Measurements from ENCODE around the gene TRIM44. TPM values are rescaled to one million over a fixed set of nuclear protein-coding genes. Genes with fewer than 3 reads are reported as not detected.
"Not testable (repeated sequence)": the region's sequence is repeated elsewhere in the genome, so short reads cannot be mapped to it uniquely, and the experiment has no call there.

Gene TRIM44
- total and polyA plus RNA-seq, 5 donors, result 8.7 to 54.2 (median 41.2) TPM

- DNase-seq (no peak), ATAC-seq (no peak)
- 53% methylated on average over 1 of the region's 1 CpG for WGBS
- Histone ChIP-seq H3K27ac (ENCODE audit: low read length) (no peak overlapping the region), H3K4me1 (ENCODE audit: control insufficient read depth, insufficient read depth, low read length) (no peaks in the 10 kb centered on the region), H3K9me3 (ENCODE audit: control insufficient read depth, low read length) (no peaks in the 10 kb centered on the region), H3K27me3 (ENCODE audit: control insufficient read depth, insufficient read depth) (peaks cover 10% of the 10 kb centered on the region), H3K4me3 (ENCODE audit: low read length) (no peak overlapping the region)
- intact Hi-C loops (cut with DNase I), result no loop called here
These were observed 30.3 kb upstream of the TRIM44 start for GRCh38 chr11:35632301-35632700.

DNA sequence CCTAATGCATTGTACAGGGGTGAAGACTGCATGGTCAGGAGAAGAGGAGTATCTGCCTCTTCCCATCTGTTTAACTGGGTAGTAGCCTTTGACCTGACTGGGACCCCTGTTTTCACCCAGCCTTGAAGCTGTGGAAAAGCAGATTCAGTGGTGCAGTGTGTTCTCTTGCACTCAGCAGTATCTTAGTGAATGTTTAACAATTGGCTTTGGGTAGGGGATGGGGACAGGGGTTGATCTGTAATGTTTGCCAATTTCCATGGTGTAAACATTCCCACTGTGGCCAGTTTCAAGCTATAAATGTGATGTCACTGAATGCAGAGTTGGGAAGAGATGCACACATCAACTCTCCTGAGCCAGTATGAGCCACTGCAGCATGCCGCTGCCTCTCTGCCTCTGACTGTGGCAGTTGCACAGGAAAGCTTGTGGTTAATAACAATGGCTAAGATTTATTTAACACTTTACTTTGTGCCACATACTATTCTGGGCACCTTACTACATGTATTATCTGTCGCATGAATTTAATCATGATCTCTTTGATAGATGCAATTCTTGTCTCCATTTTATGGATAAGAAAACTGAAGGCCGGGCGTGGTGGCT lies 28.6 kb upstream of the TRIM44 start:
- no peak overlapping the region for H3K27ac ChIP-seq (ENCODE audit: low read length)
- intact Hi-C loops (cut with DNase I), result no loop called here
- H3K9me3 ChIP-seq (ENCODE audit: control insufficient read depth, low read length), result no peaks in the 10 kb centered on the region
- H3K4me1 ChIP-seq (ENCODE audit: control insufficient read depth, insufficient read depth, low read length), result no peaks in the 10 kb centered on the region
- WGBS, result 70% methylated on average over 4 of the region's 4 CpGs
- no peak for ATAC-seq
- H3K27me3 ChIP-seq (ENCODE audit: control insufficient read depth, insufficient read depth), result peaks cover 10% of the 10 kb centered on the region
- DNase-seq, result no peak
- H3K4me3 ChIP-seq (ENCODE audit: low read length), result no peak overlapping the region

GRCh38 chr11:35635933-35636332 lies 26.6 kb upstream of the TRIM44 start:
- Histone ChIP-seq H3K27ac (ENCODE audit: low read length) (no peak overlapping the region), H3K9me3 (ENCODE audit: control insufficient read depth, low read length) (no peaks in the 10 kb centered on the region), H3K27me3 (ENCODE audit: control insufficient read depth, insufficient read depth) (peaks cover 3% of the 10 kb centered on the region), H3K4me1 (ENCODE audit: control insufficient read depth, insufficient read depth, low read length) (no peaks in the 10 kb centered on the region), H3K4me3 (ENCODE audit: low read length) (no peak overlapping the region)
- WGBS, result 79% methylated on average over 6 of the region's 6 CpGs
- intact Hi-C loops (cut with DNase I), result no loop called here
- ATAC-seq (no peak), DNase-seq (no peak)

DNA sequence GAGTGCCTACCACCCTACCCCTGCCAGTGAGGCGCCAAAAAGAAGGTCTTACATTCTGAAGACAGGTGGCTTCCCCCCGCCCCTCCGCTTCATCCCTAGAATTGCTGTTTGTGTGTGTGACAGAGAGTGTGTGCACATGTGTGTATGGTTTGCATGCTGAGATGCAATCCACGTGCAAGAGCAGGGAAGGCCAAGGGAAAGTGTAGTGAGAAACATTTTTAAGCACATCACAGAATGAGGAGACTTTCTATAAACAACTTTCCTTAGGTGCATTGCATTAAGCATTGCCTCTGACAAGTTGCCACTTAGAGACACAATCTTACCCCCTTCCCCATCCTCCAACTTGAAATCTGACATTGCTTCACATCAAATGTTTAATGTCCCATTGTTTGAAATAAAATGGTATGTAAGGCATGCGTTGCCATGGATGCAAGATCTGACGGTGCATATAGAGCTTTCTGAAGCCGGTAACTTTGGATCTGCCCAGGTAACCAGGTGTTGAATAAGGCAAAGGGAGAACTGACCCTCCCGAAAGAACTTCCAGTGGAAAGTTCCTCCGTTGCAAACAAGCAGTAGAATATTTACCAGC lies 22.9 kb upstream of the TRIM44 start:
- H3K27me3 ChIP-seq (ENCODE audit: control insufficient read depth, insufficient read depth), result no peaks in the 10 kb centered on the region
- no peak for DNase-seq
- H3K4me1 ChIP-seq (ENCODE audit: control insufficient read depth, insufficient read depth, low read length), result no peaks in the 10 kb centered on the region
- H3K4me3 ChIP-seq (ENCODE audit: low read length), result no peak overlapping the region
- ATAC-seq, result no peak
- no peak overlapping the region for H3K27ac ChIP-seq (ENCODE audit: low read length)
- 84% methylated on average over 9 of the region's 9 CpGs for WGBS
- no peaks in the 10 kb centered on the region for H3K9me3 ChIP-seq (ENCODE audit: control insufficient read depth, low read length)
- intact Hi-C loops (cut with DNase I), result no loop called here

DNA sequence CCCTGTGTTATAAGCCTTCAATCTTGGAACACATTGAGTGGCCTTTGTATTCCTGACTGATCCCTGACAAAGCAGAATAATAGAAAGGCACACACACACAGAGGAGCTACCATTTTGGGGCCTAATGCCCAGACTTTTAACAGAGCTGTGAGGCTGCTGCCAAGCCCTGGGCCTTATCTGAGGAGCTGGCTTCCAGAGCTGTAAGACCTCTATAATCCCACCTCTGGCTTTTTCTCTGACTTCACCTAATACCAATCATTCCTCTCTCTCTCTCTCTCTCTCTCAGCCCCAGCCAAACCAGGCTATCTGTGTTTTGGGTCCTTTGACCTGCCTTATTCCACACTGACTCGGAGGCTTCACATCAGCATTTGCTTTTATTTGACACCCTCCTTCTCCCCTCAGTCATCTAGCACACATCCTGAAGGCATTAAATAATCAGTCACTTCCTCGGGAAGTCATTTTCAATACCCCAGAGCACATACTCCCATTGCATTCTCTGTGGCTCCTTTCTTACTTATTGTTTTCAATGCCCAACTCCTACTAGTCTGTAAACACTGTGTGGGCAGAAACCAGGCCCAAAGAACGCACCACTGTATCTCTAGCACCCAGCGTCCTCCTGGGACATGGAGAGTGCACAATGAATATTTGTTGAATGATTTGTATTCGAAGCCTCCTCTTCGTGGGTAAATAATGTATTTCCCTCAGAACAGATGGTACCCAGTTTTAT lies 21.2 kb upstream of the TRIM44 start:
- H3K27ac ChIP-seq (ENCODE audit: low read length), result no peak overlapping the region
- no peak for DNase-seq

GRCh38 chr11:35641964-35642363 lies 20.6 kb upstream of the TRIM44 start:
- no peak overlapping the region for H3K4me3 ChIP-seq (ENCODE audit: low read length)
- whole genome bisulfite sequencing, result 83% methylated on average over 3 of the region's 3 CpGs
- DNase-seq (no peak), ATAC-seq (no peak)
- H3K9me3 ChIP-seq (ENCODE audit: control insufficient read depth, low read length), result no peaks in the 10 kb centered on the region
- H3K27ac ChIP-seq (ENCODE audit: low read length), result no peak overlapping the region
- intact Hi-C loops (cut with DNase I), result no loop called here
- no peaks in the 10 kb centered on the region for H3K4me1 ChIP-seq (ENCODE audit: control insufficient read depth, insufficient read depth, low read length)
- no peaks in the 10 kb centered on the region for H3K27me3 ChIP-seq (ENCODE audit: control insufficient read depth, insufficient read depth)

More for the DNA sequence above, 21.2 kb upstream of the TRIM44 start:
- no peak overlapping the region for H3K4me3 ChIP-seq (ENCODE audit: low read length)
- no peaks in the 10 kb centered on the region for H3K4me1 ChIP-seq (ENCODE audit: control insufficient read depth, insufficient read depth, low read length)
- no peaks in the 10 kb centered on the region for H3K27me3 ChIP-seq (ENCODE audit: control insufficient read depth, insufficient read depth)
- no peaks in the 10 kb centered on the region for H3K9me3 ChIP-seq (ENCODE audit: control insufficient read depth, low read length)
- intact Hi-C loops (cut with DNase I), result no loop called here
- 60% methylated on average over 6 of the region's 6 CpGs for WGBS
- peak in 1 of 2 donors; percentile 25 for ATAC-seq

GRCh38 chr11:35647421-35648093 lies 15.0 kb upstream of the TRIM44 start:
- H3K27me3 ChIP-seq (ENCODE audit: control insufficient read depth, insufficient read depth), result no peaks in the 10 kb centered on the region
- no peaks in the 10 kb centered on the region for H3K4me1 ChIP-seq (ENCODE audit: control insufficient read depth, insufficient read depth, low read length)
- intact Hi-C loops (cut with DNase I), result no loop called here
- no peak overlapping the region for H3K27ac ChIP-seq (ENCODE audit: low read length)
- 73% methylated on average over 8 of the region's 8 CpGs for WGBS
- no peaks in the 10 kb centered on the region for H3K9me3 ChIP-seq (ENCODE audit: control insufficient read depth, low read length)
- H3K4me3 ChIP-seq (ENCODE audit: low read length), result no peak overlapping the region
- no peak for ATAC-seq
- no peak for DNase-seq

DNA sequence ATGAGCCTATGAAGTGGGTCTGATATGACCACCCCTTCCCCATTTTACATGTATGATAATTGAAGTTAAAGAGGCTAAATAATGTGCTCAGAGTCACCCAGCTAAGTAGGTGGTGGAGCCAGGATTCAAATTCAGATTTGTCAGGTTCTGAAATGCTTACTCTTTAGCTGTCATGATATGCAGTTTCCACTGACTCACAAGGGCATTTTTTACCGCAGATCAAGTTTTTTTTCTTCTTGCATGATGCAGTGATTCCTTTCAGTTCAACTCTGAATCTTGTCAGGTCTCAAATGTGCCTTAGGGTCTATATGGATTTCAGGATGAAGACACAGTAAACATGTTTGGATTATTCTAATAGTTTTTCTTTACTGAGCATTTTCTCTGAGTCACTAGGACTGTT lies 12.6 kb upstream of the TRIM44 start:
- H3K27me3 ChIP-seq (ENCODE audit: control insufficient read depth, insufficient read depth), result no peaks in the 10 kb centered on the region
- ATAC-seq, result no peak
- no peak overlapping the region for H3K27ac ChIP-seq (ENCODE audit: low read length)
- intact Hi-C loops (cut with DNase I), result no loop called here
- no peaks in the 10 kb centered on the region for H3K4me1 ChIP-seq (ENCODE audit: control insufficient read depth, insufficient read depth, low read length)
- no peak for DNase-seq
- WGBS, result 52% methylated on average over 1 of the region's 1 CpG
- H3K4me3 ChIP-seq (ENCODE audit: low read length), result no peak overlapping the region
- no peaks in the 10 kb centered on the region for H3K9me3 ChIP-seq (ENCODE audit: control insufficient read depth, low read length)

- ATAC-seq (no peak), DNase-seq (no peak)
- no peak overlapping the region for H3K27ac ChIP-seq (ENCODE audit: low read length)
- no peaks in the 10 kb centered on the region for H3K4me1 ChIP-seq (ENCODE audit: control insufficient read depth, insufficient read depth, low read length)
- no peaks in the 10 kb centered on the region for H3K27me3 ChIP-seq (ENCODE audit: control insufficient read depth, insufficient read depth)
- H3K9me3 ChIP-seq (ENCODE audit: control insufficient read depth, low read length), result no peaks in the 10 kb centered on the region
- intact Hi-C loops (cut with DNase I), result no loop called here
- 81% methylated on average over 4 of the region's 4 CpGs for WGBS
- H3K4me3 ChIP-seq (ENCODE audit: low read length), result no peak overlapping the region
These were observed 12.1 kb upstream of the TRIM44 start for GRCh38 chr11:35650467-35650866.

DNA sequence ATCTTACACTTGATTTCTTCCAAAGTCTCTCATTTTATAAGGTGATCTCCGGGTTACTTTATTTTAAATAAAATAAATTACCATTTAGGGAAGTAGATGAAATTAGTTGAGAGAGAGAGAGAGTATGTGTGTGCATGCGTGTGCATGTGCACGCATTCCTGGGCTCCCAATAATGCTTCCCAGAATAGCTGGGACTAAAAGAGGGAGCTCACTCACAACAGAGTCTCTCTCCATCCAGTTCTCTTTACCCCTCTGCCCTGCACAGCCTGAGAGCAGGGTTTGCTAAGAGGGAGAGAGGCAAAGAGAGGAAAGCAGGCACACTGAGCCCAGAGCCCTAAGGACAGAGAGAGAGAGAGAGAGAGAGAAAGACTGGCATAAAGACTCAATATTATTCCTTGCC lies 11.3 kb upstream of the TRIM44 start:
- Histone ChIP-seq H3K9me3 (ENCODE audit: control insufficient read depth, low read length) (no peaks in the 10 kb centered on the region), H3K4me3 (ENCODE audit: low read length) (no peak overlapping the region), H3K27ac (ENCODE audit: low read length) (no peak overlapping the region), H3K27me3 (ENCODE audit: control insufficient read depth, insufficient read depth) (no peaks in the 10 kb centered on the region), H3K4me1 (ENCODE audit: control insufficient read depth, insufficient read depth, low read length) (no peaks in the 10 kb centered on the region)
- intact Hi-C loops (cut with DNase I), result no loop called here
- no peak for DNase-seq
- WGBS, result 85% methylated on average over 3 of the region's 3 CpGs
- ATAC-seq, result no peak

- ATAC-seq; H3K4me1 ChIP-seq (ENCODE audit: control insufficient read depth, insufficient read depth, low read length); intact Hi-C loops (cut with DNase I); H3K27ac ChIP-seq (ENCODE audit: low read length); H3K27me3 ChIP-seq (ENCODE audit: control insufficient read depth, insufficient read depth); DNase-seq; H3K9me3 ChIP-seq (ENCODE audit: control insufficient read depth, low read length); H3K4me3 ChIP-seq (ENCODE audit: low read length): not testable (repeated sequence)
- WGBS, result 93% methylated on average over 5 of the region's 5 CpGs
These were observed 9.8 kb upstream of the TRIM44 start for GRCh38 chr11:35652786-35653185.

Data from right cardiac atrium (tissue), 5 donors.